ENCODE measurements around the gene SSH2. TPM values are rescaled to one million over a fixed set of nuclear protein-coding genes. Genes with fewer than 3 reads are reported as not detected.

SSH2 gene
- 100 to 1,000 TPM; 140 to 241 (median 172) TPM for total RNA-seq

GRCh38 chr17:29929533-29930408 is at the start of gene SSH2:
Gene SSH2, minus strand, starts transcription at chr17:29930228. Its CDS starts 228 bp downstream, at chr17:29930000.
- peak within 1 kb of the TSS; percentile 79 to 95 (median 90) for H3K4me3 ChIP-seq
- no peaks in the 10 kb centered on the region for H3K36me3 ChIP-seq
- peaks cover 36 to 39% of the 10 kb centered on the region in 2 donors for H3K4me1 ChIP-seq
- no peaks in the 10 kb centered on the region for H3K27me3 ChIP-seq
- TF ChIP-seq CTCF (IDR thresholded peaks at IDR 0.05 in 4 of 5, conservative IDR thresholded peaks at IDR 0.05 in 1 of 5) (peak in 3 of 5 experiments; percentile 15 to 22 (median 18)), POLR2A (IDR thresholded peaks at IDR 0.05) (peak; percentile 67 to 74)
- in situ Hi-C loops (cut with MboI; ENCODE audit: low sequenced_read_pairs in 4 of 4): loop anchor here (5.0 to 25.0 kb wide), 4 partner anchors 122 to 367 kb away; partner anchors contain the start of genes CORO6 (in 2 of the 4), ABHD15 (in 1 of the 4), ANKRD13B (in 1 of the 4) and GIT1 (in 1 of the 4)
- no peaks in the 10 kb centered on the region for H3K9me3 ChIP-seq
- peak; percentile 80 to 84 for ATAC-seq
- intact Hi-C loops (cut with DNase I; ENCODE audit: low total_unique reads): loop anchor here (1.0 to 5.0 kb wide), 5 partner anchors 62 to 362 kb away; partner anchors contain the start of genes ABHD15 and TP53I13
- peak; percentile 77 to 84 for DNase-seq
- H3K27ac ChIP-seq: peak within 1 kb of the TSS; percentile 93 to 98 (median 94)

GRCh38 chr17:29977836-29978235 is 47.8 kb upstream of the SSH2 start:
- ATAC-seq: no peak
- intact Hi-C loops (cut with DNase I; ENCODE audit: low total_unique reads) (no loop called here), in situ Hi-C loops (cut with MboI; ENCODE audit: low sequenced_read_pairs in 4 of 4) (no loop called here)
- no peak for TF ChIP-seq CTCF (IDR thresholded peaks at IDR 0.05 in 4 of 5, conservative IDR thresholded peaks at IDR 0.05 in 1 of 5)
- TF ChIP-seq POLR2A (IDR thresholded peaks at IDR 0.05): no peak
- no peaks in the 10 kb centered on the region for H3K36me3 ChIP-seq
- no peak for DNase-seq
- no peaks in the 10 kb centered on the region for H3K9me3 ChIP-seq
- H3K27me3 ChIP-seq: no peaks in the 10 kb centered on the region
- no peaks in the 10 kb centered on the region for H3K4me1 ChIP-seq
- no peak overlapping the region for H3K4me3 ChIP-seq
- H3K27ac ChIP-seq: no peak overlapping the region

- intact Hi-C loops (cut with DNase I; ENCODE audit: low total_unique reads): no loop called here
- TF ChIP-seq CTCF (IDR thresholded peaks at IDR 0.05 in 4 of 5, conservative IDR thresholded peaks at IDR 0.05 in 1 of 5) (no peak), POLR2A (IDR thresholded peaks at IDR 0.05) (no peak)
- ATAC-seq (no peak), DNase-seq (no peak)
- Histone ChIP-seq H3K9me3 (no peaks in the 10 kb centered on the region), H3K4me3 (no peak overlapping the region), H3K27me3 (no peaks in the 10 kb centered on the region), H3K36me3 (no peaks in the 10 kb centered on the region), H3K4me1 (no peaks in the 10 kb centered on the region), H3K27ac (no peak overlapping the region)
- in situ Hi-C loops (cut with MboI; ENCODE audit: low sequenced_read_pairs in 4 of 4): no loop called here
Observed at GRCh38 chr17:29973005-29973404, 43.0 kb upstream of the SSH2 start.

- H3K9me3 ChIP-seq: no peaks in the 10 kb centered on the region
- H3K4me3 ChIP-seq: no peak overlapping the region
- no peaks in the 10 kb centered on the region for H3K36me3 ChIP-seq
- intact Hi-C loops (cut with DNase I; ENCODE audit: low total_unique reads): no loop called here
- no peaks in the 10 kb centered on the region for H3K4me1 ChIP-seq
- DNase-seq: no peak
- no peak for ATAC-seq
- no peak overlapping the region for H3K27ac ChIP-seq
- in situ Hi-C loops (cut with MboI; ENCODE audit: low sequenced_read_pairs in 4 of 4): no loop called here
- no peaks in the 10 kb centered on the region for H3K27me3 ChIP-seq
- TF ChIP-seq CTCF (IDR thresholded peaks at IDR 0.05 in 4 of 5, conservative IDR thresholded peaks at IDR 0.05 in 1 of 5): no peak
- TF ChIP-seq POLR2A (IDR thresholded peaks at IDR 0.05): no peak
Observed at GRCh38 chr17:29972277-29972676, 42.2 kb upstream of the SSH2 start.
